Muscle of leg (tissue), 11 donors: ENCODE data around the gene WSCD1. TPM values are rescaled to one million over a fixed set of nuclear protein-coding genes. Genes with fewer than 3 reads are reported as not detected.

Source experiments
- DNase-seq: peaks from one replicate; pipeline ENCODE4 v3.0.0; 2013
- H3K27ac ChIP-seq: one replicate; pipeline ENCODE4 v1.5.1; 2013; ENCODE audit warnings: mild to moderate bottlenecking, low read length, control low read depth
- H3K27me3 ChIP-seq: one replicate; pipeline ENCODE4 v1.6.1; 2013; ENCODE audit warnings: low read length; ENCODE audit not compliant: control insufficient read depth, insufficient read depth
- H3K36me3 ChIP-seq: one replicate; pipeline ENCODE4 v1.6.1; 2013; ENCODE audit warnings: low read length; ENCODE audit not compliant: control insufficient read depth, insufficient read depth
- H3K4me1 ChIP-seq: one replicate; pipeline ENCODE4 v1.6.1; 2013; ENCODE audit warnings: low read length; ENCODE audit not compliant: control insufficient read depth, insufficient read depth
- H3K4me3 ChIP-seq: one replicate; pipeline ENCODE4 v1.5.1; 2013; ENCODE audit warnings: low read length, control low read depth
- H3K9me3 ChIP-seq: replicated peaks from 2 replicates; pipeline ENCODE4 v1.6.1; 2013; ENCODE audit warnings: low read depth, low read length; ENCODE audit not compliant: control insufficient read depth
- WGBS: methylation state at CpG from one replicate; pipeline ENCODE4 v1.1.5; 2013; ENCODE audit warnings: missing lambda C conversion rate; ENCODE audit not compliant: insufficient coverage; 5-methylcytosine and 5-hydroxymethylcytosine counted together
- polyA plus RNA-seq, 8 donors: library from polyadenylated mRNA; unstranded; fragments of 120-200 nt; gene quantifications; one replicate each; pipeline versions ENCODE4 v1.2.1 to v1.2.3, GENCODE V29; 2013; ENCODE audit warnings: inconsistent platforms in 1 of 8, low replicate concordance in 1 of 8; ENCODE audit not compliant: insufficient read length in 8 of 8, insufficient read depth in 1 of 8
- total RNA-seq: library from RNA; stranded (reverse); fragments of 120-200 nt; gene quantifications from one replicate; pipeline ENCODE4 v1.2.4, GENCODE V29; 2013

The WSCD1 gene
- total and polyA plus RNA-seq, 9 donors: 32.0 to 44.2 (median 40.1) TPM

DNA sequence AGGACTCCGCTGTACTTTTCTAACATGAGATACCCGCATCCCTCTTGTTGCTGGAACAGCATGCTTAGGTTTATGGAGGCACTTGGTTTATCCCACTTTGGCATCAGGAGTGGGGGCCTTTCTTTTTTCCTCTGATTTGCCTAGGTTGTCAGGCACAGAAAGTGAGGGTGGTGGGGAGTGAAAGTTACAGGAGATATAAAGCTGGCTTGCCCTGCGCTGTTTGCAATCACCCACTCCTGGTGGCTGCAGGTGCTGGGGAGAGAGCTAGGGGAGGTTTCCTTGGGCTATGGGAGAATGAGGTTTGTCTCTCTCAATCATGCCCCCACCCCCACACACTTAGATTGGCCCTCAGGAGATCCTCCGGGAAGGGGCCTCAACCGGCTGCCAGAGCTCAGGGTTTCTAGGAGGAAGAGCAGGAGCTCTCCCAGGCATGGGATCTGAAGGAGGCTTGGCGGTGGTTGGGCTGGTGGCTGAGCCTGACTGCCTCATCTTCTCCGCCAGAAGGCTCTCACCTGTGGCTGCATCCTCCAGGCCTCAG lies 1.4 kb downstream of the WSCD1 start:
- Histone ChIP-seq H3K27ac (peak overlapping the region; percentile 70), H3K4me3 (peak overlapping the region; percentile 54), H3K27me3 (peaks cover 39% of the 10 kb centered on the region), H3K4me1 (peaks cover 65% of the 10 kb centered on the region), H3K36me3 (peaks cover 8% of the 10 kb centered on the region), H3K9me3 (no peaks in the 10 kb centered on the region)
- WGBS: 82% methylated on average over 2 of the region's 7 CpGs
- DNase-seq: no peak

DNA sequence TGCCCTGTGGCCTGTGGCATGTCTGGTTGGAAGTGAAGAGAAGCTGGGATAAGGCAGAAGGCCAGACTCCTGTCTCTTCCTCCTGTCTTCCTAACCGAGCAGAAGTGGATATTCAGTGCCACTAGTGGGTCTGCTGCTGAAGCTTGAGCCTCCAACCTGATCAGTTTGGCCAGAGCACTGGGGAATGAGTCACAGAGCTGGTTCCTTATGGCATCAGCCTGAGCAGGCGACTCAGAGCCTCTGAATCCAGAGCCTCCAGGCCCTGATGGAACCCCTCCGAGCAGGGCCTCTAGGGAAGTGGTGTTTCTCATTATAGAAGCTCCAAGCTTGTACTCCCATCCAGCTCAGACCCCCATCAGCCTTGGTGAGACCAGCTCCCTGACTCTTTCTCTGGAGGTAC lies 2.0 kb downstream of the WSCD1 start:
- WGBS: 100% methylated on average over 1 of the region's 3 CpGs
- peaks cover 9% of the 10 kb centered on the region for H3K36me3 ChIP-seq
- peak overlapping the region; percentile 7 for H3K27ac ChIP-seq
- H3K4me1 ChIP-seq: peaks cover 69% of the 10 kb centered on the region
- H3K9me3 ChIP-seq: no peaks in the 10 kb centered on the region
- H3K27me3 ChIP-seq: peaks cover 39% of the 10 kb centered on the region
- no peak for DNase-seq
- peak overlapping the region; percentile 54 for H3K4me3 ChIP-seq

DNA sequence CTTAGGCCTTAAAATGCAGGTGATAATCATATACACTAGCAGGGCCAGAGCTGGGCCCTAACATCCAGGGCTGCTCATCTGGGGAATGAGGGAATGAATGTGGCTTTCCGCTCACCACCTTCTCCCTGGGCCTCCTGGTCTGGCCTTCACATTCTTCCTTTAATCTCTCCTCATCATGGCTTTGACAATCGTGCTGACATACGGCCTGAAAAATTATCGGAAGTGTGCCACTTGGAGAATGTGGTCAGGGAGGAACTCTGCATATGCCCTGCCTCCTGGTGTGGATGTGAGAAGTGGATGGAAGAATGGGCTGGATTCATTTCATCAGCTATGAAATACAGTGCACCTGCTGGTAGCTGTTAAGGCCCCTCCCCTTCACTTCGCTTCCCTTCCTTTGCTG lies 2.4 kb downstream of the WSCD1 start:
- H3K4me3 ChIP-seq: no peak overlapping the region
- no peak for DNase-seq
- H3K27me3 ChIP-seq: peaks cover 39% of the 10 kb centered on the region
- H3K4me1 ChIP-seq: peaks cover 73% of the 10 kb centered on the region
- WGBS: 100% methylated on average over 3 of the region's 5 CpGs
- H3K9me3 ChIP-seq: no peaks in the 10 kb centered on the region
- peak overlapping the region; percentile 35 for H3K27ac ChIP-seq
- peaks cover 9% of the 10 kb centered on the region for H3K36me3 ChIP-seq

DNA sequence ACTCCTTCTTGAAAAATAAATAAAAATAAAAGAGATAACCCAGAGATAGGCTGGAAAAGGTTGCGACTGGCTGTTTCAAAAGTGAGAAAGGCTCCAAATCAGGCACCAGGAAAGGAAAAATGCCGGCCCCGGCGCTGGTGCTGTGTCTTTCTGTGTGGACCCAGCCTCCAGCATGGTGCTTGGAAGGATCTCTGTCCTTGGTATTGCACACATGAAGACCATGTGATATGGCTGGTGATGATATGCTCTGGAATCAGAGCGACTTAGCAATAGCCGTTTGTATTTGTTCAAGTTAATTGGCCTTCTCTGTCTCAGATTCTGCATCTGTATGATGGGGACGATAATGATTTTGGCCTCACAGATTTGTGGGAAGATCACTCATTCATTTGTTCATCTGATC lies 3.4 kb downstream of the WSCD1 start:
- no peak for DNase-seq
- WGBS: 88% methylated on average over 4 of the region's 7 CpGs
- Histone ChIP-seq H3K9me3 (no peaks in the 10 kb centered on the region), H3K4me1 (peaks cover 83% of the 10 kb centered on the region), H3K4me3 (no peak overlapping the region), H3K27ac (no peak overlapping the region), H3K36me3 (peaks cover 9% of the 10 kb centered on the region), H3K27me3 (peaks cover 31% of the 10 kb centered on the region)

DNA sequence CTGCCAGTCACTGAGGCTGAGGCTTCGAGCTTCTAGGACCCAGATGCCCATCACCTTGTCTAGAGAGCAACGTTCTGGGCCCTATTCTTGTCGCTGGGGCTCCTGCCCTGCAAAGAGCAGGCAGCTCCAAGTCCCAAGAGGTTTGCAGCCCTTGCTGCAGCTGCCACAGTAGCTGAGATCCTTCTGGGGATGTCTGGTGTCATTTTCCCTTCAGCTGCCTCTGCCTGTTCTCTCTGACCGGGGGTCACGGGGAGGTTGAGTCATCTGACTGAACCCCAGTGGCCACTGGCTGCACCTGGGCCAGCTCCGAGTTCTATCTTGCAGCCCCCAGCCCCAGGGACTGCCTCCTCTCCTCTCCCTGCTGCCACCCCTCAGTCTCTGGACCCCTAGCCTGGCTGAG lies 4.9 kb downstream of the WSCD1 start:
- peaks cover 85% of the 10 kb centered on the region for H3K4me1 ChIP-seq
- peaks cover 9% of the 10 kb centered on the region for H3K36me3 ChIP-seq
- peak overlapping the region; percentile 87 for H3K27ac ChIP-seq
- peak; percentile 88 for DNase-seq
- 28% methylated on average over 6 of the region's 6 CpGs for WGBS
- peak overlapping the region; percentile 10 for H3K4me3 ChIP-seq
- H3K27me3 ChIP-seq: peaks cover 18% of the 10 kb centered on the region
- no peaks in the 10 kb centered on the region for H3K9me3 ChIP-seq

DNA sequence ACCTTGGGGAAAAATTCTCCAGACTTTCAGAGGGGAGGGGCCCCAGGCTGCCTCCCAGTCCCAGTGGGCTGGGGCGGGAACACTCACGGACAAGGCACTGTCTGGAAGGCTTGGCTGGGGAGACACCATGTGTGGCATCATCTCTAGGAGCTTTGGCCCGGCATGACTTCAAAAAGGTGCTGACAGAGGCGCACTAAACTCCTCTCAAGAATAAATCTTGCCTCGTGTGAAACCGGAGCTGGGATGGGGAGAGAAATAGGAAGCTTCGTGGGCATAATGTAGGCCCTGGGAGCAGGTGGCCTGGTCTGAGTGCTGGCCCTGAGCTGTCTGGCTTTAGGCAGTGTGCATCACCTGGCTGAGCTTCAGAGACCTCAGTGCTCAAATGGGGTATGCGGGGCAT lies 5.7 kb downstream of the WSCD1 start:
- Histone ChIP-seq H3K4me1 (peaks cover 93% of the 10 kb centered on the region), H3K27ac (peak overlapping the region; percentile 87), H3K27me3 (peaks cover 17% of the 10 kb centered on the region), H3K9me3 (no peaks in the 10 kb centered on the region), H3K36me3 (peaks cover 9% of the 10 kb centered on the region), H3K4me3 (no peak overlapping the region)
- peak; percentile 55 for DNase-seq
- WGBS: 40% methylated on average over 2 of the region's 8 CpGs

DNA sequence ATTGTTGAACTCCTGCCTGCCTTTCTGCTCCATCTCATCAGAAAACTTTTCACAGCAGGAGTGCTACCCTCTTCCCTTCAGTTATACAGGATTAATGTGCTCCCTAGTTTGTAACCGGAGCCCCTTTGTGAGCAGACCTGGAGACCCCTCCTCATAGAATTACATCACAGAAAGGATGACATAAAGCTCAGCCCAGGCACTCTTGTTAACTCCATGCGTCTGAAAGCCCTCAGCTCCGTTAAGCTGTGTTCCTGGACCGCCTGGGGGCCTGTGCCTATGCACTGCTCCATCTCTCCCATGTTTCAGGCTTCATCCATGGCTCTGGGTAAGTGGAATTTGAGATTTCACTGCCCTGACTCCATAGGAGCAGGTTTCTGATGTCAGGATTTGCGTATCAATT lies 7.6 kb downstream of the WSCD1 start:
- H3K27me3 ChIP-seq: no peaks in the 10 kb centered on the region
- no peak overlapping the region for H3K4me3 ChIP-seq
- DNase-seq: no peak
- peaks cover 93% of the 10 kb centered on the region for H3K4me1 ChIP-seq
- peaks cover 21% of the 10 kb centered on the region for H3K36me3 ChIP-seq
- H3K27ac ChIP-seq: peak overlapping the region; percentile 84
- no peaks in the 10 kb centered on the region for H3K9me3 ChIP-seq
- 44% methylated on average over 4 of the region's 5 CpGs for WGBS

DNA sequence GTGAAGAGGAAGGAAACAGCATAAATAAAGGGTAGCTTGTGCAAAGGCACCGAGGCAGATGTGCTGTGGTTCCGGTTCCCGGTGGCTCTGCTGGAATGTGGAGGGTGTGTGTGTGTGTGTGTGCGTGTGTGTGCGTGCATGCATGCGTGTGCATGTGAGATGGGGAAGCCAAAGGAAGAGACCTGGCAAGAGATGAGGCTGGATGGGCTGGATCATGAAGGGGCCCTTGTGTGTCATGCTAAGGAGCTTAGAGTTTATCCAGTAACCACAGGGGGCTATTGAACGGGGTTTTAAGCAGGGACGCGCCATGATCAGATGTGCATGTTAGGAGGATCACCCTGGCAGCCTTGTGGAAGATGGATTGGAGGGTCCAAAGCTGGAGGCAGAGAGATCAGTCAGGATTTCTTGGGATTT lies 8.3 kb downstream of the WSCD1 start:
- Histone ChIP-seq H3K4me1 (peaks cover 92% of the 10 kb centered on the region), H3K27me3 (no peaks in the 10 kb centered on the region), H3K9me3 (no peaks in the 10 kb centered on the region), H3K27ac (peak overlapping the region; percentile 84), H3K4me3 (no peak overlapping the region), H3K36me3 (peaks cover 19% of the 10 kb centered on the region)
- DNase-seq: no peak
- 69% methylated on average over 9 of the region's 9 CpGs for WGBS

DNA sequence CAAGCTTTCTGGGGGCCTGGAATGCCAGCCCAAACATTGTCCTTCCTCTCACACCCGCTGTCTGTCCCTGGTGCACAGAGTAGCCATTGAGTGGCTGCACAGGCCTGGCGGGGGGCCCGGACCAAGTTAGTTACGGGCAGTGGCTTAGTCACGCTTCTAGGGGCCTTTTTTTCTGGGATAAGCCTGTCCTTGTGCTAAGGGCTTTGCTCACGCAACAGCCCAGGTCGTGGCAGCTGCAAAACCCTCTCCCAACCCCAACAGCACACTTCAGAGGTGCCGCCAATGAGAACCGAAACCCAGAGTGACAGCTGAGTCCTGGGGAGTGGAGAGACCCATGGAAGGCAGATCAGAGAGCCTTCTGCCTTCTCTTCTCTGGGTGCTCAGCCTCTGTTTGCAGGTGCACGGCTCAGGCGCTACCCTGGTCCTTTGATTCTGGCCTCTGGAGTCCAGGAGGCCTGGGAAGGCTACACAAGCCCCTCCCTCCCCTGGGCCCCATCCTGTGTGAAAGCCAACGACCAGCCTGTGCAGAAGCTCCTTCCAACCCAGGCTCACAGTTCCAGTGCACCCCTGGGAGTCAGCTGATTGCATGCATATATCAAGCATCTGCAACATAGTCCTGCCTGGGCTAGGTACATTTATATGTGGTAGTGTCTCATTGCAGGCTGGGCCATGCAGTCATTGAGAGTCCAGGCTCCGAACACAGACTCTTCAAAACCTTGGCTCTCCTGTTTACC lies 9.1 kb downstream of the WSCD1 start:
- Histone ChIP-seq H3K27ac (peak overlapping the region; percentile 84), H3K4me3 (no peak overlapping the region), H3K4me1 (peaks cover 94% of the 10 kb centered on the region), H3K36me3 (peaks cover 19% of the 10 kb centered on the region), H3K9me3 (no peaks in the 10 kb centered on the region), H3K27me3 (no peaks in the 10 kb centered on the region)
- 51% methylated on average over 8 of the region's 13 CpGs for WGBS
- DNase-seq: peak; percentile 89

DNA sequence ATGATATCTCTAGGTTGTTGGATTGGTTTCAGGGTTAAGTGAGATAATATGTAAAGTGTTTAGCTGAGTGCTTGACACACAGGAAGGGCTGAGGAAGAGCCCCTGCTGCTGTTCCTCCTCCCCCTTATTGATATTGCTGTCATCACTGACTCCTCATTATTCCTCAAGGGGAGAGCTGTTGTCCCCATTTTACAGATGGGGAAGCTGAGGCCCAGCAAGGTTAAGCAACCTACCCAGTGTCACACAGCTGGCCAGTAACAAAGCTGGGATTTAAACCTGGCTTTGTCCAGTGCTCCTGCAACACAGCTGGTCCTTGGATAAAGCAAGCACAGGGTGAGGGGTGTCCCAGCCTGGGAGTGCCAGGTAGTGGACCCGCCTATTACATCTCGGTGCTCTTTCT lies 9.8 kb downstream of the WSCD1 start:
- Histone ChIP-seq H3K27ac (peak overlapping the region; percentile 84), H3K4me1 (peaks cover 93% of the 10 kb centered on the region), H3K9me3 (no peaks in the 10 kb centered on the region), H3K4me3 (no peak overlapping the region), H3K27me3 (no peaks in the 10 kb centered on the region), H3K36me3 (peaks cover 19% of the 10 kb centered on the region)
- DNase-seq: no peak
- WGBS: 85% methylated on average over 2 of the region's 2 CpGs
